Breast epithelium (tissue), 4 donors: ENCODE results near the gene ST8SIA6. TPM values are rescaled to one million over a fixed set of nuclear protein-coding genes. Genes with fewer than 3 reads are reported as not detected.

ENCODE experiments used
- DNase-seq, 2 donors: peaks; one replicate each; pipeline ENCODE4 v3.0.0-alpha.2; 2019; ENCODE audit warnings: low spot score in 2 of 2
- H3K27ac ChIP-seq, 2 donors: fragments of 200-600 bp; sonication (generic) in 1 of 2; one replicate each; pipeline ENCODE4 v1.5.1; 2016 to 2019; ENCODE audit warnings: mild to moderate bottlenecking in 1 of 2
- H3K27me3 ChIP-seq, 2 donors: fragments of 200-600 bp; sonication (generic) in 1 of 2; one replicate each; pipeline versions ENCODE4 v1.5.1 to v1.6.0; 2017 to 2019; ENCODE audit warnings: control low read depth in 1 of 2, mild to moderate bottlenecking in 1 of 2
- H3K36me3 ChIP-seq: fragments of 200-600 bp; one replicate; pipeline ENCODE4 v1.5.1; 2019
- H3K4me1 ChIP-seq, 2 donors: fragments of 200-600 bp; sonication (generic); one replicate each; pipeline ENCODE4 v1.5.1; 2016 to 2019; ENCODE audit warnings: control low read depth in 1 of 2
- H3K4me3 ChIP-seq, 3 donors: fragments of 200-600 bp; sonication (generic); 1 replicate in 2 of 3; 2 replicates in 1 of 3; pipeline ENCODE4 v1.5.1; 2016 to 2019; ENCODE audit warnings: mild to moderate bottlenecking in 3 of 3, moderate library complexity in 2 of 3
- H3K9me3 ChIP-seq, 2 donors: fragments of 200-600 bp; sonication (generic) in 1 of 2; one replicate each; pipeline ENCODE4 v1.5.1; 2016 to 2019; ENCODE audit warnings: control low read depth in 1 of 2
- CTCF ChIP-seq, 3 donors: fragments of 450-650 bp; IDR thresholded peaks; one replicate each; pipeline ENCODE4 v1.5.1; 2016 to 2017; ENCODE audit warnings: antibody characterized with exemption in 3 of 3, mild to moderate bottlenecking in 3 of 3, moderate library complexity in 3 of 3
- POLR2A ChIP-seq: fragments of 450-650 bp; IDR thresholded peaks from one replicate; pipeline ENCODE4 v1.6.1; 2016; ENCODE audit warnings: antibody characterized with exemption, mild to moderate bottlenecking, moderate library complexity
- POLR2AphosphoS5 ChIP-seq, 3 donors: sonication (generic); formaldehyde crosslinking; IDR thresholded peaks; one replicate each; pipeline ENCODE4 v1.6.1; 2017; ENCODE audit warnings: antibody characterized with exemption in 3 of 3
- intact Hi-C: fragments of 100-400 bp; cut with DNase I; formaldehyde crosslinking; loops from one replicate; pipeline ENCODE4 v1.15.1; 2023; ENCODE audit warnings: low total_unique reads
- total RNA-seq, 3 donors: library from RNA; depleted of rRNA; stranded (reverse); fragments of >200 nt; gene quantifications; one replicate each; pipeline ENCODE4 v1.1.0, GENCODE V29; 2016

The ST8SIA6 gene
- total RNA-seq, 3 donors from 2014 or later: 1.3 to 32.1 (median 18.4) TPM

DNA sequence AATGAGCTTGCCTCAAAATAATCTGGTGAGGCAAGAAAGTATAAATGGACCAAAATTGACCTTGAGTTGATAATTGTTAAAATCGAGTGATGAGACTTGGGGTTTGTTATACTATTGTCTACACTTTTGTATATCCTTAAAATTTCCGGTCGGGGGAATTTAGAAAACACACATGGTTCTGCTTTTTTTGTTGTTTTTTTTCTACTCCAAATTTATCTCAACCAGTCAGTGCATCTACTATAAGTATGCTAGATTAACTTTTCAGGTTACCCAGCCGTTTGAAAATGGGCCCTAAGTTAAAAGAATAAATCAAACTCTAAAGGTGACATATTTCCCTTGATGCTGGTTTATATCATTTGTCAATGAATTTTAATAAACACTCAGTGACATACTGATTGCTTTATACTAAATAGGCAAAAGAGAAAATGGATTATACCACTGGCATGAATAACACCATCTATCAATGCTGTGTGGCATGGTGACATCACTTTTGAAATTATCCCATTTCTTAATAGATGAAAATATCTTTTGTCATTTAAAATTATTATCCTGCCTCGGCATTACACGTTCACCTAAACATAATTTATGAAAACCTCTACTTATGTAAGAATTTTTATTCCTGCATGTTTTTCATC is 40.3 kb upstream of the ST8SIA6 start:
- no peaks in the 10 kb centered on the region for H3K27me3 ChIP-seq
- no peak overlapping the region for H3K4me3 ChIP-seq
- no peaks in the 10 kb centered on the region for H3K36me3 ChIP-seq
- intact Hi-C loops: no loop called here
- no peak for DNase-seq
- no peaks in the 10 kb centered on the region for H3K4me1 ChIP-seq
- TF ChIP-seq POLR2AphosphoS5 (IDR thresholded peaks at IDR 0.05): no peak
- no peak for TF ChIP-seq CTCF (IDR thresholded peaks at IDR 0.05)
- no peak for TF ChIP-seq POLR2A
- no peaks in the 10 kb centered on the region for H3K9me3 ChIP-seq
- no peak overlapping the region for H3K27ac ChIP-seq

- H3K27me3 ChIP-seq: no peaks in the 10 kb centered on the region
- no peaks in the 10 kb centered on the region for H3K9me3 ChIP-seq
- no peak overlapping the region for H3K4me3 ChIP-seq
- no peaks in the 10 kb centered on the region for H3K4me1 ChIP-seq
- no peak overlapping the region for H3K27ac ChIP-seq
- TF ChIP-seq CTCF (IDR thresholded peaks at IDR 0.05): no peak
- TF ChIP-seq POLR2A: no peak
- TF ChIP-seq POLR2AphosphoS5 (IDR thresholded peaks at IDR 0.05): no peak
- no peak for DNase-seq
- no peaks in the 10 kb centered on the region for H3K36me3 ChIP-seq
- intact Hi-C loops: no loop called here
These were observed 34.5 kb upstream of the ST8SIA6 start for GRCh38 chr10:17488848-17489247.

GRCh38 chr10:17483079-17483478 is 28.7 kb upstream of the ST8SIA6 start:
- Histone ChIP-seq H3K4me1 (no peaks in the 10 kb centered on the region), H3K4me3 (no peak overlapping the region), H3K36me3 (no peaks in the 10 kb centered on the region), H3K9me3 (no peaks in the 10 kb centered on the region), H3K27me3 (no peaks in the 10 kb centered on the region), H3K27ac (no peak overlapping the region)
- no peak for TF ChIP-seq CTCF (IDR thresholded peaks at IDR 0.05)
- no peak for TF ChIP-seq POLR2AphosphoS5 (IDR thresholded peaks at IDR 0.05)
- no peak for TF ChIP-seq POLR2A
- intact Hi-C loops: no loop called here
- no peak for DNase-seq

GRCh38 chr10:17479822-17480221 is 25.4 kb upstream of the ST8SIA6 start:
- H3K36me3 ChIP-seq: no peaks in the 10 kb centered on the region
- no peaks in the 10 kb centered on the region for H3K9me3 ChIP-seq
- no peak for DNase-seq
- no peak for TF ChIP-seq POLR2AphosphoS5 (IDR thresholded peaks at IDR 0.05)
- no peak for TF ChIP-seq POLR2A
- TF ChIP-seq CTCF (IDR thresholded peaks at IDR 0.05): no peak
- no peak overlapping the region for H3K4me3 ChIP-seq
- intact Hi-C loops: no loop called here
- no peaks in the 10 kb centered on the region for H3K4me1 ChIP-seq
- no peaks in the 10 kb centered on the region for H3K27me3 ChIP-seq
- H3K27ac ChIP-seq: no peak overlapping the region

GRCh38 chr10:17479015-17479615 is 24.7 kb upstream of the ST8SIA6 start:
- intact Hi-C loops: no loop called here
- H3K9me3 ChIP-seq: no peaks in the 10 kb centered on the region

More at GRCh38 chr10:17479015-17479615, 24.7 kb upstream of the ST8SIA6 start:
- DNase-seq: no peak
- H3K27ac ChIP-seq: no peak overlapping the region
- H3K4me1 ChIP-seq: no peaks in the 10 kb centered on the region
- no peak overlapping the region for H3K4me3 ChIP-seq
- no peaks in the 10 kb centered on the region for H3K27me3 ChIP-seq
- H3K36me3 ChIP-seq: no peaks in the 10 kb centered on the region
- no peak for TF ChIP-seq POLR2AphosphoS5 (IDR thresholded peaks at IDR 0.05)
